ENCODE measurements around the gene UXS1.

UXS1 gene

GRCh38 chr2:106108351-106108750 is 85.8 kb downstream of the UXS1 start:
- no peak for TF ChIP-seq EZH2 (IDR thresholded peaks at IDR 0.05; ENCODE audit: borderline replicate concordance, low read depth, low read length, severe bottlenecking)
- peak; percentile 42 for TF ChIP-seq CTCF (IDR thresholded peaks at IDR 0.05; ENCODE audit: borderline replicate concordance, extremely low read depth, low read length, poor library complexity, severe bottlenecking)
- Histone ChIP-seq H3K27me3 (ENCODE audit: insufficient read depth, low read length, poor library complexity) (no peaks in the 10 kb centered on the region), H3K4me2 (ENCODE audit: insufficient read depth, low read length) (no peak overlapping the region), H3K9ac (ENCODE audit: low read depth, low read length) (no peak overlapping the region), H2AFZ (ENCODE audit: low read depth, low read length) (no peak overlapping the region), H3K4me1 (ENCODE audit: insufficient read depth, low read length) (no peaks in the 10 kb centered on the region), H3K27ac (ENCODE audit: low read length) (no peak overlapping the region), H4K20me1 (ENCODE audit: insufficient read depth, low read length) (peaks cover 4% of the 10 kb centered on the region; the same call in 1 of the 2 replicates), H3K4me3 (ENCODE audit: low read depth in 1 of 2, low read length in 2 of 2) (no peak overlapping the region), H3K79me2 (ENCODE audit: insufficient read depth, low read length) (no peaks in the 10 kb centered on the region), H3K36me3 (ENCODE audit: insufficient read depth, low read length) (peaks cover 87% of the 10 kb centered on the region), H3K9me3 (ENCODE audit: insufficient read depth, low read length, severe bottlenecking) (no peaks in the 10 kb centered on the region)
- DNase-seq (no peak), ATAC-seq (ENCODE audit: insufficient read depth, low read depth) (no peak)

GRCh38 chr2:106107509-106108131 is 86.5 kb downstream of the UXS1 start:
- Histone ChIP-seq H3K9ac (ENCODE audit: low read depth, low read length) (no peak overlapping the region), H3K9me3 (ENCODE audit: insufficient read depth, low read length, severe bottlenecking) (no peaks in the 10 kb centered on the region), H4K20me1 (ENCODE audit: insufficient read depth, low read length) (peaks cover 4% of the 10 kb centered on the region; the same call in 1 of the 2 replicates), H3K4me3 (ENCODE audit: low read depth in 1 of 2, low read length in 2 of 2) (no peak overlapping the region), H3K79me2 (ENCODE audit: insufficient read depth, low read length) (no peaks in the 10 kb centered on the region), H3K27ac (ENCODE audit: low read length) (peak overlapping the region; percentile 6; the same call in 1 of the 2 replicates), H2AFZ (ENCODE audit: low read depth, low read length) (no peak overlapping the region), H3K36me3 (ENCODE audit: insufficient read depth, low read length) (peaks cover 88% of the 10 kb centered on the region), H3K27me3 (ENCODE audit: insufficient read depth, low read length, poor library complexity) (no peaks in the 10 kb centered on the region), H3K4me2 (ENCODE audit: insufficient read depth, low read length) (no peak overlapping the region), H3K4me1 (ENCODE audit: insufficient read depth, low read length) (no peaks in the 10 kb centered on the region)
- DNase-seq (no peak), ATAC-seq (ENCODE audit: insufficient read depth, low read depth) (no peak)
- no peak for TF ChIP-seq CTCF (IDR thresholded peaks at IDR 0.05; ENCODE audit: borderline replicate concordance, extremely low read depth, low read length, poor library complexity, severe bottlenecking)
- TF ChIP-seq EZH2 (IDR thresholded peaks at IDR 0.05; ENCODE audit: borderline replicate concordance, low read depth, low read length, severe bottlenecking): no peak

- Histone ChIP-seq H3K4me3 (ENCODE audit: low read depth in 1 of 2, low read length in 2 of 2) (no peak overlapping the region), H3K36me3 (ENCODE audit: insufficient read depth, low read length) (peaks cover 87% of the 10 kb centered on the region), H3K9ac (ENCODE audit: low read depth, low read length) (no peak overlapping the region), H3K9me3 (ENCODE audit: insufficient read depth, low read length, severe bottlenecking) (no peaks in the 10 kb centered on the region), H2AFZ (ENCODE audit: low read depth, low read length) (no peak overlapping the region), H3K4me1 (ENCODE audit: insufficient read depth, low read length) (no peaks in the 10 kb centered on the region), H3K27me3 (ENCODE audit: insufficient read depth, low read length, poor library complexity) (no peaks in the 10 kb centered on the region), H3K4me2 (ENCODE audit: insufficient read depth, low read length) (no peak overlapping the region), H4K20me1 (ENCODE audit: insufficient read depth, low read length) (peaks cover 4% of the 10 kb centered on the region; the same call in 1 of the 2 replicates), H3K27ac (ENCODE audit: low read length) (peak overlapping the region; percentile 42), H3K79me2 (ENCODE audit: insufficient read depth, low read length) (no peaks in the 10 kb centered on the region)
- TF ChIP-seq EZH2 (IDR thresholded peaks at IDR 0.05; ENCODE audit: borderline replicate concordance, low read depth, low read length, severe bottlenecking) (no peak), CTCF (IDR thresholded peaks at IDR 0.05; ENCODE audit: borderline replicate concordance, extremely low read depth, low read length, poor library complexity, severe bottlenecking) (no peak)
- DNase-seq (no peak), ATAC-seq (ENCODE audit: insufficient read depth, low read depth) (no peak)
Measured at GRCh38 chr2:106106622-106107508, 87.2 kb downstream of the UXS1 start.

Data from DND-41 (cell line).